K562 (cell line): ENCODE data around the gene INCA1. TPM values are rescaled to one million over a fixed set of nuclear protein-coding genes. Genes with fewer than 3 reads are reported as not detected.

Experiments used
- BACH1 ChIP-seq: fragments of 200-800 bp; sonication (Bioruptor generic); IDR thresholded peaks from 2 replicates; pipeline ENCODE4 v1.6.1; 2016; ENCODE audit warnings: missing genetic modification characterization, missing compliant biosample characterization
- GATAD2B ChIP-seq: fragments of 450-650 bp; IDR thresholded peaks from 2 replicates; pipeline ENCODE4 v1.6.1; 2017; ENCODE audit warnings: mild to moderate bottlenecking, borderline replicate concordance
- HDAC2 ChIP-seq: fragments of 450-650 bp; IDR thresholded peaks from 2 replicates; pipeline ENCODE4 v1.6.1; 2016; ENCODE audit warnings: mild to moderate bottlenecking
- ILF3 ChIP-seq: fragments of 450-650 bp; IDR thresholded peaks from 2 replicates; pipeline ENCODE4 v1.6.1; 2018; ENCODE audit warnings: antibody characterized with exemption, mild to moderate bottlenecking, moderate library complexity, borderline replicate concordance
- MEF2D ChIP-seq: conservative IDR thresholded peaks from 2 replicates; pipeline ENCODE4 v1.6.1; 2016; ENCODE audit warnings: low read depth, missing genetic modification characterization, missing compliant biosample characterization
- NCOA1 ChIP-seq: fragments of 450-650 bp; IDR thresholded peaks from 2 replicates; pipeline ENCODE4 v1.6.1; 2016; ENCODE audit warnings: low read depth
- NFIX ChIP-seq: fragments of 250-450 bp; sonication (Bioruptor Pico); IDR thresholded peaks from 2 replicates; pipeline ENCODE4 v1.4.0; 2020; ENCODE audit warnings: low read depth, mild to moderate bottlenecking, moderate library complexity
- NFRKB ChIP-seq: fragments of 450-650 bp; IDR thresholded peaks from 2 replicates; pipeline ENCODE4 v1.6.1; 2016; ENCODE audit warnings: low read depth
- RAD21 ChIP-seq, 2 experiments: fragments of 250-450 bp in 1 of 2; fragments of 450-650 bp in 1 of 2; sonication (Bioruptor Pico) in 1 of 2; formaldehyde crosslinking in 1 of 2; IDR thresholded peaks in 1 of 2; conservative IDR thresholded peaks in 1 of 2; 2 replicates each; pipeline versions ENCODE4 v1.4.0 to v1.8.0; 2020 to 2022; ENCODE audit warnings: mild to moderate bottlenecking in 2 of 2, moderate library complexity in 1 of 2
- SIX5 ChIP-seq, 2 experiments: IDR thresholded peaks; 2 replicates each; pipeline ENCODE4 v1.6.1; 2011; ENCODE audit warnings: low read length in 2 of 2, borderline replicate concordance in 1 of 2, low read depth in 1 of 2, mild to moderate bottlenecking in 1 of 2, moderate library complexity in 1 of 2; ENCODE audit not compliant: insufficient read depth in 1 of 2
- SRSF9 ChIP-seq: fragments of 200-400 bp; formaldehyde crosslinking; IDR thresholded peaks from 2 replicates; pipeline ENCODE4 v1.6.1; 2017; ENCODE audit warnings: low read depth, low read length, borderline replicate concordance
- SUPT5H ChIP-seq: fragments of 450-650 bp; IDR thresholded peaks from 2 replicates; pipeline ENCODE4 v1.6.1; 2016
- TFE3 ChIP-seq: fragments of 450-650 bp; formaldehyde crosslinking; IDR thresholded peaks from 2 replicates; pipeline ENCODE4 v1.4.0; 2020; ENCODE audit warnings: mild to moderate bottlenecking, mixed read lengths
- U2AF2 ChIP-seq: fragments of 200-400 bp; formaldehyde crosslinking; optimal IDR thresholded peaks from 2 replicates; pipeline ENCODE3; 2017; ENCODE audit warnings: low read depth, mild to moderate bottlenecking, low read length
- ZFX ChIP-seq: sonication (generic); formaldehyde crosslinking; IDR thresholded peaks from 2 replicates; pipeline ENCODE4 v1.8.0; 2022; ENCODE audit warnings: mild to moderate bottlenecking, missing genetic modification reagents, moderate library complexity
- ZNF134 ChIP-seq: fragments of 250-450 bp; sonication (Bioruptor Pico); conservative IDR thresholded peaks from 2 replicates; pipeline ENCODE4 v1.4.0; 2020
- ZNF143 ChIP-seq: sonication (generic); formaldehyde crosslinking; IDR thresholded peaks from 2 replicates; pipeline ENCODE4 v1.9.0; 2022; ENCODE audit warnings: mild to moderate bottlenecking, missing genetic modification reagents
- polyA plus RNA-seq, 8 experiments: library from polyadenylated mRNA; depleted of rRNA in 4 of 8; stranded (reverse) in 5 of 8; unstranded in 3 of 8; fragments of >200 nt; fragmentation: Nextera tagmentation in 2 of 8; fragmentation: Illumina TruSeq in 1 of 8; extraction: Ambion mirVana in 2 of 8; extraction: Trizol in 1 of 8; gene quantifications; 2 replicates each; pipeline versions ENCODE4 v1.2.1 to v1.2.3, GENCODE V29; 2011 to 2014; ENCODE audit warnings: inconsistent platforms in 1 of 8, missing spikeins in 1 of 8
- total RNA-seq, 7 experiments: library from RNA; depleted of rRNA in 6 of 7; stranded (reverse); fragments of >200 nt in 6 of 7; fragmentation: Illumina TruSeq in 2 of 7; extraction: Trizol in 2 of 7; gene quantifications; 2 replicates each; pipeline versions ENCODE4 v1.2.1 to v1.2.3, GENCODE V29; 2011 to 2021; ENCODE audit warnings: low replicate concordance in 1 of 7
- TF ChIP-seq, protein P1 (sequence below): sonication (generic); formaldehyde crosslinking; IDR thresholded peaks from 2 replicates; pipeline ENCODE4 v1.8.0; 2023; ENCODE audit warnings: missing genetic modification reagents, mild to moderate bottlenecking, borderline replicate concordance
- TF ChIP-seq, protein P2 (sequence below): fragments of 450-650 bp; IDR thresholded peaks from 2 replicates; pipeline ENCODE4 v1.6.1; 2018; ENCODE audit not compliant: partially characterized antibody

INCA1 gene
- total and polyA plus RNA-seq, 9 of the 15 experiments (the other 6 are each of a cell fraction or from before 2014, with no cell fraction given): 0.08 to 0.50 (median 0.13) TPM; not detected in 4

DNA sequence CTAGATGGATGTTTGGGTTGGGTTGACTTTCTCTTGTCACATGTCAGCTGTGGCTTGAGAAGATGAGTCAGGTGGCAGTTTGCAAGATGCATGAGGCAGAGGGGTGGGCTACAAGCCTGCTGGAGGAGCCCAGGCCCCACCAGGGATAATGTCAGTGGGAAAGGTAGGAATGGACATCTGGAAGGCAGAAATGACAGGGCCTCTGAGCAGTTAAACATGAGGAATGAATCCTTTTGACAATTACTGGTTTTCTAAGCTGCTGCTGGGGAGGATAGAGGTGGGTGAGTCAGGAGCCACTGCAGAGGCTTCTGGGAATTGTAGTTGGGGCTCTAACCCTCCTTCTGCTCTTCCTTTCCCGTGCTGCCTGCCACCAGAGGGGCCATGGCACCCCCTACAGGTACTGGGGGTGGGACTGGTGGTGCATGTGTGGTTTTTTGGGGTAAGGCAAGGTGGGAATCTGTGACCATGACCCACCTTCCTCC lies 22.2 kb upstream of the INCA1 start (continued):
- TF ChIP-seq, protein P1, sequence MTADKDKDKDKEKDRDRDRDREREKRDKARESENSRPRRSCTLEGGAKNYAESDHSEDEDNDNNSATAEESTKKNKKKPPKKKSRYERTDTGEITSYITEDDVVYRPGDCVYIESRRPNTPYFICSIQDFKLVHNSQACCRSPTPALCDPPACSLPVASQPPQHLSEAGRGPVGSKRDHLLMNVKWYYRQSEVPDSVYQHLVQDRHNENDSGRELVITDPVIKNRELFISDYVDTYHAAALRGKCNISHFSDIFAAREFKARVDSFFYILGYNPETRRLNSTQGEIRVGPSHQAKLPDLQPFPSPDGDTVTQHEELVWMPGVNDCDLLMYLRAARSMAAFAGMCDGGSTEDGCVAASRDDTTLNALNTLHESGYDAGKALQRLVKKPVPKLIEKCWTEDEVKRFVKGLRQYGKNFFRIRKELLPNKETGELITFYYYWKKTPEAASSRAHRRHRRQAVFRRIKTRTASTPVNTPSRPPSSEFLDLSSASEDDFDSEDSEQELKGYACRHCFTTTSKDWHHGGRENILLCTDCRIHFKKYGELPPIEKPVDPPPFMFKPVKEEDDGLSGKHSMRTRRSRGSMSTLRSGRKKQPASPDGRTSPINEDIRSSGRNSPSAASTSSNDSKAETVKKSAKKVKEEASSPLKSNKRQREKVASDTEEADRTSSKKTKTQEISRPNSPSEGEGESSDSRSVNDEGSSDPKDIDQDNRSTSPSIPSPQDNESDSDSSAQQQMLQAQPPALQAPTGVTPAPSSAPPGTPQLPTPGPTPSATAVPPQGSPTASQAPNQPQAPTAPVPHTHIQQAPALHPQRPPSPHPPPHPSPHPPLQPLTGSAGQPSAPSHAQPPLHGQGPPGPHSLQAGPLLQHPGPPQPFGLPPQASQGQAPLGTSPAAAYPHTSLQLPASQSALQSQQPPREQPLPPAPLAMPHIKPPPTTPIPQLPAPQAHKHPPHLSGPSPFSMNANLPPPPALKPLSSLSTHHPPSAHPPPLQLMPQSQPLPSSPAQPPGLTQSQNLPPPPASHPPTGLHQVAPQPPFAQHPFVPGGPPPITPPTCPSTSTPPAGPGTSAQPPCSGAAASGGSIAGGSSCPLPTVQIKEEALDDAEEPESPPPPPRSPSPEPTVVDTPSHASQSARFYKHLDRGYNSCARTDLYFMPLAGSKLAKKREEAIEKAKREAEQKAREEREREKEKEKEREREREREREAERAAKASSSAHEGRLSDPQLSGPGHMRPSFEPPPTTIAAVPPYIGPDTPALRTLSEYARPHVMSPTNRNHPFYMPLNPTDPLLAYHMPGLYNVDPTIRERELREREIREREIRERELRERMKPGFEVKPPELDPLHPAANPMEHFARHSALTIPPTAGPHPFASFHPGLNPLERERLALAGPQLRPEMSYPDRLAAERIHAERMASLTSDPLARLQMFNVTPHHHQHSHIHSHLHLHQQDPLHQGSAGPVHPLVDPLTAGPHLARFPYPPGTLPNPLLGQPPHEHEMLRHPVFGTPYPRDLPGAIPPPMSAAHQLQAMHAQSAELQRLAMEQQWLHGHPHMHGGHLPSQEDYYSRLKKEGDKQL (CRISPR knock-in tag): no peak
- TF ChIP-seq ZNF143 (CRISPR knock-in tag): peak; percentile 67; the same call in 1 of the 2 replicates
- no peak for TF ChIP-seq ZNF134
- TF ChIP-seq, protein P2, sequence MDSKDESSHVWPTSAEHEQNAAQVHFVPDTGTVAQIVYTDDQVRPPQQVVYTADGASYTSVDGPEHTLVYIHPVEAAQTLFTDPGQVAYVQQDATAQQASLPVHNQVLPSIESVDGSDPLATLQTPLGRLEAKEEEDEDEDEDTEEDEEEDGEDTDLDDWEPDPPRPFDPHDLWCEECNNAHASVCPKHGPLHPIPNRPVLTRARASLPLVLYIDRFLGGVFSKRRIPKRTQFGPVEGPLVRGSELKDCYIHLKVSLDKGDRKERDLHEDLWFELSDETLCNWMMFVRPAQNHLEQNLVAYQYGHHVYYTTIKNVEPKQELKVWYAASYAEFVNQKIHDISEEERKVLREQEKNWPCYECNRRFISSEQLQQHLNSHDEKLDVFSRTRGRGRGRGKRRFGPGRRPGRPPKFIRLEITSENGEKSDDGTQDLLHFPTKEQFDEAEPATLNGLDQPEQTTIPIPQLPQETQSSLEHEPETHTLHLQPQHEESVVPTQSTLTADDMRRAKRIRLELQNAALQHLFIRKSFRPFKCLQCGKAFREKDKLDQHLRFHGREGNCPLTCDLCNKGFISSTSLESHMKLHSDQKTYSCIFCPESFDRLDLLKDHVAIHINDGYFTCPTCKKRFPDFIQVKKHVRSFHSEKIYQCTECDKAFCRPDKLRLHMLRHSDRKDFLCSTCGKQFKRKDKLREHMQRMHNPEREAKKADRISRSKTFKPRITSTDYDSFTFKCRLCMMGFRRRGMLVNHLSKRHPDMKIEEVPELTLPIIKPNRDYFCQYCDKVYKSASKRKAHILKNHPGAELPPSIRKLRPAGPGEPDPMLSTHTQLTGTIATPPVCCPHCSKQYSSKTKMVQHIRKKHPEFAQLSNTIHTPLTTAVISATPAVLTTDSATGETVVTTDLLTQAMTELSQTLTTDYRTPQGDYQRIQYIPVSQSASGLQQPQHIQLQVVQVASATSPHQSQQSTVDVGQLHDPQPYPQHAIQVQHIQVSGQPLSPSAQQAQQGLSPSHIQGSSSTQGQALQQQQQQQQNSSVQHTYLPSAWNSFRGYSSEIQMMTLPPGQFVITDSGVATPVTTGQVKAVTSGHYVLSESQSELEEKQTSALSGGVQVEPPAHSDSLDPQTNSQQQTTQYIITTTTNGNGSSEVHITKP: peak; percentile 86
- no peak for TF ChIP-seq BACH1
- peak in 1 of 2 experiments; percentile 28; a peak in 2 of 4 replicates for TF ChIP-seq RAD21 (CRISPR knock-in tag; conservative IDR thresholded peaks at IDR 0.05 in 1 of 2, IDR thresholded peaks at IDR 0.05 in 1 of 2)
- no peak for TF ChIP-seq ILF3
- no peak for TF ChIP-seq TFE3 (CRISPR knock-in tag)
- TF ChIP-seq NFRKB: no peak
- TF ChIP-seq SRSF9: no peak
- no peak for TF ChIP-seq NFIX (CRISPR knock-in tag)
- TF ChIP-seq U2AF2: no peak
- no peak for TF ChIP-seq NCOA1
- no peak for TF ChIP-seq GATAD2B
- TF ChIP-seq SIX5 (IDR thresholded peaks at IDR 0.05; ENCODE audit: borderline replicate concordance in 1 of 2, insufficient read depth in 1 of 2, low read depth in 1 of 2, low read length in 2 of 2): 0 out of 4 replicates have a peak, but pooled peaks of 1 of the 2 experiments have one; percentile 14
- no peak for TF ChIP-seq SUPT5H
- TF ChIP-seq HDAC2: no peak
- no peak for TF ChIP-seq MEF2D (tag)
- no peak for TF ChIP-seq ZFX (CRISPR knock-in tag)
